Testis (tissue), 2 donors: Measurements from ENCODE around the gene FBF1.

ENCODE experiments used
- POLR2A ChIP-seq: fragments of 450-650 bp; IDR thresholded peaks from one replicate; pipeline ENCODE4 v1.6.1; 2017; ENCODE audit warnings: antibody characterized with exemption, mild to moderate bottlenecking, moderate library complexity
- TF ChIP-seq, protein P1 (sequence below), 3 experiments: fragments of 450-650 bp in 2 of 3; fragments of 200-600 bp in 1 of 3; sonication (generic) in 1 of 3; IDR thresholded peaks; one replicate each; pipeline ENCODE4 v1.5.1; 2016 to 2019; ENCODE audit warnings: antibody characterized with exemption in 3 of 3, mild to moderate bottlenecking in 2 of 3, moderate library complexity in 1 of 3

DNA sequence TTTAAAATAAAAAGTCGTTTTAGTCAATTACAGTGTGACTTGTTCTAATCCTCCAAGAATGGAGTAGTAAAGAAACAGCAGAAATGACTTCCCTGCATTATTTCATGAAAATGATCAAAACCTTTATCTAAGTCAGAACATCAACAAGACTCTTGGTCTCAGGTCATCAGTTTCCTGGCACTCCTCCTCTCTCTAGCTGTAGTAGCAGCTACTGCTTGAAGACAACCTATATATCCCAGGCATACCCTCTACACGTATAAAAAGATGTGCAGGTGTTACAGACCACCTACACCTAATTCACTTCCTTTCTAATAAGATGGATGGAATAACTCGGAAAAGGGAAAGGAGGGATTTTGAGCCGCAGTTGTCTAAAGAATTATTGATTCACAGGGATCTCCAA, 1.6 kb upstream of the FBF1 start:
- TF ChIP-seq, protein P1, sequence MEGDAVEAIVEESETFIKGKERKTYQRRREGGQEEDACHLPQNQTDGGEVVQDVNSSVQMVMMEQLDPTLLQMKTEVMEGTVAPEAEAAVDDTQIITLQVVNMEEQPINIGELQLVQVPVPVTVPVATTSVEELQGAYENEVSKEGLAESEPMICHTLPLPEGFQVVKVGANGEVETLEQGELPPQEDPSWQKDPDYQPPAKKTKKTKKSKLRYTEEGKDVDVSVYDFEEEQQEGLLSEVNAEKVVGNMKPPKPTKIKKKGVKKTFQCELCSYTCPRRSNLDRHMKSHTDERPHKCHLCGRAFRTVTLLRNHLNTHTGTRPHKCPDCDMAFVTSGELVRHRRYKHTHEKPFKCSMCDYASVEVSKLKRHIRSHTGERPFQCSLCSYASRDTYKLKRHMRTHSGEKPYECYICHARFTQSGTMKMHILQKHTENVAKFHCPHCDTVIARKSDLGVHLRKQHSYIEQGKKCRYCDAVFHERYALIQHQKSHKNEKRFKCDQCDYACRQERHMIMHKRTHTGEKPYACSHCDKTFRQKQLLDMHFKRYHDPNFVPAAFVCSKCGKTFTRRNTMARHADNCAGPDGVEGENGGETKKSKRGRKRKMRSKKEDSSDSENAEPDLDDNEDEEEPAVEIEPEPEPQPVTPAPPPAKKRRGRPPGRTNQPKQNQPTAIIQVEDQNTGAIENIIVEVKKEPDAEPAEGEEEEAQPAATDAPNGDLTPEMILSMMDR (IDR thresholded peaks at IDR 0.05), result no peak
- TF ChIP-seq POLR2A, result no peak
